Measurements from ENCODE around the gene TMEM14C. TPM values are rescaled to one million over a fixed set of nuclear protein-coding genes. Genes with fewer than 3 reads are reported as not detected.
A peak's percentile ranks its signal among the peaks of the same experiment; 100 is the strongest.
"Not testable (repeated sequence)": the region's sequence is repeated elsewhere in the genome, so short reads cannot be mapped to it uniquely, and the experiment has no call there.

TMEM14C gene
- total and polyA plus RNA-seq, 8 donors = 25.4 to 79.0 (median 38.0) TPM

GRCh38 chr6:10730254-10730653, 7.4 kb downstream of the TMEM14C start:
- FAIRE-seq (no peak), ATAC-seq (peak in 1 of 4 donors; percentile 18), DNase-seq (no peak)
- intact Hi-C loops (cut with DNase I) = no loop called here
- peaks cover 0 to 38% (median 9%) of the 10 kb centered on the region in 3 donors for H3K36me3 ChIP-seq
- no peak for TF ChIP-seq CTCF (IDR thresholded peaks at IDR 0.05)
- H3K4me1 ChIP-seq = no peaks in the 10 kb centered on the region
- no peaks in the 10 kb centered on the region for H3K9me3 ChIP-seq
- H3K27me3 ChIP-seq = no peaks in the 10 kb centered on the region
- WGBS, 2 donors = 80 to 83% methylated on average over 3 of the region's 3 CpGs
- H3K27ac ChIP-seq = no peak overlapping the region
- H3K4me3 ChIP-seq = no peak overlapping the region

GRCh38 chr6:10733151-10733715, 10.4 kb downstream of the TMEM14C start:
- DNase-seq (no peak), FAIRE-seq (no peak), ATAC-seq (no peak)
- H3K4me3 ChIP-seq = no peak overlapping the region
- no peaks in the 10 kb centered on the region for H3K4me1 ChIP-seq
- TF ChIP-seq CTCF (IDR thresholded peaks at IDR 0.05) = no peak
- H3K9me3 ChIP-seq = no peaks in the 10 kb centered on the region
- H3K36me3 ChIP-seq = peaks cover 0 to 27% (median 9%) of the 10 kb centered on the region in 3 donors
- no peak overlapping the region for H3K27ac ChIP-seq
- intact Hi-C loops (cut with DNase I) = no loop called here
- no peaks in the 10 kb centered on the region for H3K27me3 ChIP-seq
- WGBS, 2 donors = 93 to 94% methylated on average over 17 of the region's 17 CpGs

- Histone ChIP-seq H3K27me3 (no peaks in the 10 kb centered on the region), H3K9me3 (no peaks in the 10 kb centered on the region), H3K36me3 (peaks cover 0 to 26% (median 9%) of the 10 kb centered on the region in 3 donors), H3K27ac (no peak overlapping the region), H3K4me1 (no peaks in the 10 kb centered on the region), H3K4me3 (no peak overlapping the region)
- FAIRE-seq = no peak
- intact Hi-C loops (cut with DNase I) = no loop called here
- ATAC-seq = no peak
- no peak for TF ChIP-seq CTCF (IDR thresholded peaks at IDR 0.05)
- WGBS, 2 donors = 94 to 96% methylated on average over 3 of the region's 3 CpGs
- no peak for DNase-seq
Measured at GRCh38 chr6:10733863-10734262, 11.0 kb downstream of the TMEM14C start.

GRCh38 chr6:10736731-10737130, 13.9 kb downstream of the TMEM14C start:
- intact Hi-C loops (cut with DNase I) = no loop called here
- DNase-seq (no peak), ATAC-seq (no peak), FAIRE-seq (no peak)
- Histone ChIP-seq H3K27ac (no peak overlapping the region), H3K27me3 (no peaks in the 10 kb centered on the region), H3K4me1 (no peaks in the 10 kb centered on the region), H3K4me3 (no peak overlapping the region), H3K9me3 (no peaks in the 10 kb centered on the region), H3K36me3 (peaks cover 0 to 8% (median 3%) of the 10 kb centered on the region in 3 donors)
- no peak for TF ChIP-seq CTCF (IDR thresholded peaks at IDR 0.05)
- WGBS, 2 donors = 84 to 91% methylated on average over 2 of the region's 2 CpGs

GRCh38 chr6:10740061-10740460, 17.2 kb downstream of the TMEM14C start:
- Histone ChIP-seq H3K27ac (no peak overlapping the region), H3K4me1 (no peaks in the 10 kb centered on the region), H3K27me3 (no peaks in the 10 kb centered on the region), H3K36me3 (no peaks in the 10 kb centered on the region), H3K9me3 (no peaks in the 10 kb centered on the region), H3K4me3 (no peak overlapping the region)
- DNase-seq = no peak
- intact Hi-C loops (cut with DNase I) = no loop called here
- FAIRE-seq = no peak
- no peak for TF ChIP-seq CTCF (IDR thresholded peaks at IDR 0.05)
- ATAC-seq = no peak

GRCh38 chr6:10741643-10742042, 18.8 kb downstream of the TMEM14C start:
- H3K36me3 ChIP-seq; H3K4me3 ChIP-seq; H3K27me3 ChIP-seq; intact Hi-C loops (cut with DNase I); DNase-seq; H3K9me3 ChIP-seq; H3K4me1 ChIP-seq; ATAC-seq; FAIRE-seq; H3K27ac ChIP-seq: not testable (repeated sequence)
- 78 to 87% methylated on average over 4 of the region's 4 CpGs for WGBS, 2 donors
